ENCODE results near the gene ITK.

The ITK gene

GRCh38 chr5:157279605-157280239, 99.1 kb downstream of the ITK start:
- no peak overlapping the region for H3K9ac ChIP-seq (ENCODE audit: low read depth, low read length, poor library complexity, severe bottlenecking)
- H3K4me1 ChIP-seq (ENCODE audit: insufficient read depth, low read length, poor library complexity, severe bottlenecking) = peaks cover 11% of the 10 kb centered on the region
- H3K27me3 ChIP-seq (ENCODE audit: insufficient read depth, low read length, poor library complexity, severe bottlenecking) = no peaks in the 10 kb centered on the region
- peaks cover 100% of the 10 kb centered on the region for H3K79me2 ChIP-seq (ENCODE audit: insufficient read depth, low read length)
- no peaks in the 10 kb centered on the region for H3K9me3 ChIP-seq (ENCODE audit: insufficient read depth, low read depth, low read length)
- TF ChIP-seq EZH2phosphoT487 (IDR thresholded peaks at IDR 0.05; ENCODE audit: borderline replicate concordance) = no peak
- no peak for TF ChIP-seq CTCF (conservative IDR thresholded peaks at IDR 0.05; ENCODE audit: low read length)
- no peak overlapping the region for H3K4me2 ChIP-seq (ENCODE audit: low read depth, low read length, poor library complexity, severe bottlenecking)
- H2AFZ ChIP-seq (ENCODE audit: low read length) = no peak overlapping the region
- peaks cover 11% of the 10 kb centered on the region; the same call in 1 of the 2 replicates for H3K36me3 ChIP-seq (ENCODE audit: insufficient read depth, low read length)
- H4K20me1 ChIP-seq (ENCODE audit: insufficient read depth, low read length, poor library complexity, severe bottlenecking) = peaks cover 82% of the 10 kb centered on the region
- no peaks in the 10 kb centered on the region for H3K9me2 ChIP-seq (replicated peaks; ENCODE audit: low read depth, low read length)
- H3F3A ChIP-seq (ENCODE audit: low read depth) = no peaks in the 10 kb centered on the region
- no peak overlapping the region for H3K4me3 ChIP-seq (ENCODE audit: low read length, poor library complexity, severe bottlenecking)

- Histone ChIP-seq H3K4me2 (ENCODE audit: low read depth, low read length, poor library complexity, severe bottlenecking) (no peak overlapping the region), H3K4me3 (ENCODE audit: low read length, poor library complexity, severe bottlenecking) (no peak overlapping the region)
These were observed 100.3 kb downstream of the ITK start for GRCh38 chr5:157280927-157281326.

GRCh38 chr5:157282150-157282549, 101.5 kb downstream of the ITK start:
- H2AFZ ChIP-seq (ENCODE audit: low read length) = no peak overlapping the region
- no peak for TF ChIP-seq CTCF (conservative IDR thresholded peaks at IDR 0.05; ENCODE audit: low read length)
- H3K9me3 ChIP-seq (ENCODE audit: insufficient read depth, low read depth, low read length) = no peaks in the 10 kb centered on the region
- H3K79me2 ChIP-seq (ENCODE audit: insufficient read depth, low read length) = peaks cover 86% of the 10 kb centered on the region
- H3K4me2 ChIP-seq (ENCODE audit: low read depth, low read length, poor library complexity, severe bottlenecking) = no peak overlapping the region
- H3F3A ChIP-seq (ENCODE audit: low read depth) = no peaks in the 10 kb centered on the region
- no peaks in the 10 kb centered on the region for H3K9me2 ChIP-seq (replicated peaks; ENCODE audit: low read depth, low read length)
- peaks cover 10% of the 10 kb centered on the region for H3K4me1 ChIP-seq (ENCODE audit: insufficient read depth, low read length, poor library complexity, severe bottlenecking)
- H4K20me1 ChIP-seq (ENCODE audit: insufficient read depth, low read length, poor library complexity, severe bottlenecking) = peaks cover 79% of the 10 kb centered on the region
- H3K9ac ChIP-seq (ENCODE audit: low read depth, low read length, poor library complexity, severe bottlenecking) = no peak overlapping the region
- peaks cover 32% of the 10 kb centered on the region; the same call in 1 of the 2 replicates for H3K36me3 ChIP-seq (ENCODE audit: insufficient read depth, low read length)
- H3K27me3 ChIP-seq (ENCODE audit: insufficient read depth, low read length, poor library complexity, severe bottlenecking) = no peaks in the 10 kb centered on the region
- H3K4me3 ChIP-seq (ENCODE audit: low read length, poor library complexity, severe bottlenecking) = no peak overlapping the region

More at GRCh38 chr5:157280927-157281326, 100.3 kb downstream of the ITK start:
- peaks cover 84% of the 10 kb centered on the region for H4K20me1 ChIP-seq (ENCODE audit: insufficient read depth, low read length, poor library complexity, severe bottlenecking)
- peaks cover 98% of the 10 kb centered on the region for H3K79me2 ChIP-seq (ENCODE audit: insufficient read depth, low read length)
- H3K27me3 ChIP-seq (ENCODE audit: insufficient read depth, low read length, poor library complexity, severe bottlenecking) = no peaks in the 10 kb centered on the region
- TF ChIP-seq CTCF (conservative IDR thresholded peaks at IDR 0.05; ENCODE audit: low read length) (no peak), EZH2phosphoT487 (IDR thresholded peaks at IDR 0.05; ENCODE audit: borderline replicate concordance) (no peak)
- H2AFZ ChIP-seq (ENCODE audit: low read length) = no peak overlapping the region
- peaks cover 23% of the 10 kb centered on the region; the same call in 1 of the 2 replicates for H3K36me3 ChIP-seq (ENCODE audit: insufficient read depth, low read length)
- no peaks in the 10 kb centered on the region for H3K9me2 ChIP-seq (replicated peaks; ENCODE audit: low read depth, low read length)
- peaks cover 11% of the 10 kb centered on the region for H3K4me1 ChIP-seq (ENCODE audit: insufficient read depth, low read length, poor library complexity, severe bottlenecking)
- no peaks in the 10 kb centered on the region for H3F3A ChIP-seq (ENCODE audit: low read depth)
- no peak overlapping the region for H3K9ac ChIP-seq (ENCODE audit: low read depth, low read length, poor library complexity, severe bottlenecking)
- no peaks in the 10 kb centered on the region for H3K9me3 ChIP-seq (ENCODE audit: insufficient read depth, low read depth, low read length)

All from Loucy (cell line).